ENCODE data around the gene DENND10.
"Not testable (repeated sequence)": the region's sequence is repeated elsewhere in the genome, so short reads cannot be mapped to it uniquely, and the experiment has no call there.

DENND10 gene

DNA sequence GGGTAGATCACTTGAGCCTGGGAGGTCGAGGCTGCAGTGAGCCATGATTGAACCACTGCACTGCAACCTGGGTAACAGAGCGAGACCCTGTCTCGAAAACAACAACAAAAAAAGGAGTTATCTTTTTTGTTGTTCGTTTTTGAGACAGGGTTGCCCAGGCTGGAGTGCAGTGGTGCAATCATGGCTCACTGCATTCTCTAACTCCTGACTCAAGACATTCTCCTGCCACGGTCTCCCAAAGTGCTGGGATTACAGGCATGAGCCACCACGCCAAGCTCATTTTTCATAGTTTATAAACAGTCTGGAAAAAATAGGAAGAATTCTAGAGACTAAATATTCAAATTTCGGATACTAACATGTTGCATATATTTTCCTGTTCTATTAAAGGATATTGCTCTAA, 32.2 kb downstream of the DENND10 start:
- no peak overlapping the region for H3K27ac ChIP-seq
- TF ChIP-seq, protein P1, sequence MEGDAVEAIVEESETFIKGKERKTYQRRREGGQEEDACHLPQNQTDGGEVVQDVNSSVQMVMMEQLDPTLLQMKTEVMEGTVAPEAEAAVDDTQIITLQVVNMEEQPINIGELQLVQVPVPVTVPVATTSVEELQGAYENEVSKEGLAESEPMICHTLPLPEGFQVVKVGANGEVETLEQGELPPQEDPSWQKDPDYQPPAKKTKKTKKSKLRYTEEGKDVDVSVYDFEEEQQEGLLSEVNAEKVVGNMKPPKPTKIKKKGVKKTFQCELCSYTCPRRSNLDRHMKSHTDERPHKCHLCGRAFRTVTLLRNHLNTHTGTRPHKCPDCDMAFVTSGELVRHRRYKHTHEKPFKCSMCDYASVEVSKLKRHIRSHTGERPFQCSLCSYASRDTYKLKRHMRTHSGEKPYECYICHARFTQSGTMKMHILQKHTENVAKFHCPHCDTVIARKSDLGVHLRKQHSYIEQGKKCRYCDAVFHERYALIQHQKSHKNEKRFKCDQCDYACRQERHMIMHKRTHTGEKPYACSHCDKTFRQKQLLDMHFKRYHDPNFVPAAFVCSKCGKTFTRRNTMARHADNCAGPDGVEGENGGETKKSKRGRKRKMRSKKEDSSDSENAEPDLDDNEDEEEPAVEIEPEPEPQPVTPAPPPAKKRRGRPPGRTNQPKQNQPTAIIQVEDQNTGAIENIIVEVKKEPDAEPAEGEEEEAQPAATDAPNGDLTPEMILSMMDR (conservative IDR thresholded peaks at IDR 0.05): no peak
- TF ChIP-seq ZFX (IDR thresholded peaks at IDR 0.05): no peak

- peak overlapping the region; percentile 32; the same call in 1 of the 2 replicates for H3K27ac ChIP-seq
Observed at GRCh38 chr10:119137878-119138277, 34.0 kb downstream of the DENND10 start.

- peak overlapping the region; percentile 32; the same call in 1 of the 2 replicates for H3K27ac ChIP-seq
- TF ChIP-seq, protein P1 (conservative IDR thresholded peaks at IDR 0.05): no peak
- TF ChIP-seq ZFX (IDR thresholded peaks at IDR 0.05): no peak
Observed at GRCh38 chr10:119138346-119139306, 34.7 kb downstream of the DENND10 start.

DNA sequence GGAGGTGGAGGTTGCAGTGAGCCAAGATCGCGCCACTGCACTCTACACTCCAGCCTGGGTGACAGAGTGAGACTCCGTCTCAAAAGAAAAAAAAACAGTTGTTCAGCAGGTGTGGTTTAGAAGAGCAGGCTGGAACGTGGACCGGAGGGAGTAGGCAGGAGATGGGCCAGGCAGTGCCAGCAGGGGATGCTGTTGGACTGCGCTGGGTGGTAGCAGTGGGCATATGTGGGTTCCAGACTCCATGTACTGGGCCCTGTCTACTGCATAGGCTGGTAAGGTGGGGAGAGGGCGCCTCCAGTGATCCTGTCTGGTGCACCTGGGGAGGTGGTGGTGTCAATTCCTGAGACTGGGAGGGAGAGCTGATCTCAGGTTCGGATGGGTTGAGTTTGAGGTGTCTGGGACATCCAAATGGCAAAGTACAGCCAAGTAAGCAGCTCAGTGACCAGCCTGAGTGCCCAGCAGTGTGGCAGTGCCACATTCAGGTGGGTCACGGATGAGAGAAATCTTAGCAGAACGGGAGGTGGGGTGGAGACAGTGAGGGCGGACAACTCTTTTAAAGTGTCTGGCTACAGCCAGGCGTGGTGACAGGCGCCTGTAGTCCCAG, 35.7 kb downstream of the DENND10 start:
- no peak for TF ChIP-seq ZFX (IDR thresholded peaks at IDR 0.05)
- H3K27ac ChIP-seq: no peak overlapping the region

- TF ChIP-seq ZFX (IDR thresholded peaks at IDR 0.05): no peak
- TF ChIP-seq, protein P1 (conservative IDR thresholded peaks at IDR 0.05): no peak
- H3K27ac ChIP-seq: no peak overlapping the region
Observed at GRCh38 chr10:119140603-119141245, 36.8 kb downstream of the DENND10 start.

GRCh38 chr10:119143657-119144056, 39.7 kb downstream of the DENND10 start:
- TF ChIP-seq, protein P1 (conservative IDR thresholded peaks at IDR 0.05): no peak
- TF ChIP-seq ZFX (IDR thresholded peaks at IDR 0.05): no peak
- H3K27ac ChIP-seq: no peak overlapping the region

GRCh38 chr10:119149157-119149556, 45.2 kb downstream of the DENND10 start:
- no peak for TF ChIP-seq ZFX (IDR thresholded peaks at IDR 0.05)
- TF ChIP-seq, protein P1 (conservative IDR thresholded peaks at IDR 0.05): no peak
- H3K27ac ChIP-seq: no peak overlapping the region

- TF ChIP-seq ZFX (IDR thresholded peaks at IDR 0.05): no peak
- TF ChIP-seq, protein P1 (conservative IDR thresholded peaks at IDR 0.05): no peak
- H3K27ac ChIP-seq: no peak overlapping the region
Observed at GRCh38 chr10:119149729-119150128, 45.8 kb downstream of the DENND10 start.

- H3K27ac ChIP-seq: not testable (repeated sequence)
Observed at GRCh38 chr10:119151601-119152000, 47.7 kb downstream of the DENND10 start.

All from C4-2B (cell line).